Stimulated activated CD8-positive, alpha-beta memory T cell treated with anti-CD3 and anti-CD28 coated beads, Interleukin-12 subunit alpha, Interleukin-12 subunit beta, amount 100 ng/mL, for 4 hours (primary cell): ENCODE data around the gene CCDC74B.
"Not testable (repeated sequence)": the region's sequence is repeated elsewhere in the genome, so short reads cannot be mapped to it uniquely, and the experiment has no call there.

Experiments used
- DNase-seq: peaks from one replicate; pipeline ENCODE4 v3.0.0-alpha.2; 2020; ENCODE audit warnings: low read depth

The CCDC74B gene

DNA sequence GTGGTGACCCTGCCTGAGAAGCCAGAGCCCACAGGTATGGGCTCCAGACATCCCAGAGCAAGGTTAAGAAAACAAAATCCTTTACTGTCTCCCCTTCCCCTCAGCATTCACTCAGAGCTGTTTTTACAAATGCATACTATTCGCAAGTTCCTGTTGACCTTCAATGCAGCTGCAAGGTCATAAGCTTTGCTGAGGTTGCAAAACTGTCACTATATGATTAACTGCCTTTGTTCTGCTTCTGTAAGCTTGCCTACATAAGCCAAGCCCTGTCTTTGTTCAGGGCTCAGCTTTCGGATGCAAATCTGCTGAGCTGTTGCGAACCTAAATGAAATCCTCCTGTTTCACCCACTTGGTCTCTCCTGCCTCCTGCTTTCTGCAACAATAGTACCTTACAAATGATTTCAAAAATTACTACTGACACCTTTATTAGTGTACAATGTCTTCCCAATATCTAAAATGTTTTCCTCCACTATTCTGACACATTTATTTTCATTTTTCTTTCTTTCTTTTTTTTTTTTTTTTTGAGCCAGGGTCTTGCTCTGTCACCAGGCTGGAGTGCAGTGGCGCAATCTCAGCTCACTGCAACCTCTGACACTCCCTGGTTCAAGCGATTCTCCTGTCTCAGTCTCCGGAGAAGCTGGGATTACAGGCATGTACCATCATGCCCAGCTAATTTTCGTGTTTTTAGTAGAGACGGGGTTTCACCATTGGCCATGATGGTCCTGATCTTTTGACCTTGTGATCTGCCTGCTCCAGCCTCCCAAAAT lies 42.1 kb downstream of the CCDC74B start:
- DNase-seq: not testable (repeated sequence)
